Testis (tissue), 2 donors: ENCODE data around the gene EGR4.

Source experiments
- CTCF ChIP-seq, 3 experiments: fragments of 450-650 bp in 2 of 3; fragments of 200-600 bp in 1 of 3; sonication (generic) in 1 of 3; IDR thresholded peaks; one replicate each; pipeline ENCODE4 v1.5.1; 2016 to 2019; ENCODE audit warnings: antibody characterized with exemption in 3 of 3, mild to moderate bottlenecking in 2 of 3, moderate library complexity in 1 of 3
- POLR2A ChIP-seq: fragments of 450-650 bp; IDR thresholded peaks from one replicate; pipeline ENCODE4 v1.6.1; 2017; ENCODE audit warnings: antibody characterized with exemption, mild to moderate bottlenecking, moderate library complexity

GRCh38 chr2:73292906-73293533, 328 bp downstream of the EGR4 start:
- TF ChIP-seq CTCF (IDR thresholded peaks at IDR 0.05) (no peak), POLR2A (no peak)
